SK-N-SH treated with all-trans-retinoic acid at 6 μM for 48 hours (cell line): ENCODE measurements around the gene MAP1S.

Source experiments
- ARNTL ChIP-seq: fragments of 450-650 bp; formaldehyde crosslinking; IDR thresholded peaks from 2 replicates; pipeline ENCODE4 v1.5.0; 2020; ENCODE audit warnings: low read depth, mild to moderate bottlenecking, moderate library complexity, borderline replicate concordance
- TF ChIP-seq, protein P1 (sequence below): fragments of 250-450 bp; sonication (Bioruptor Pico); IDR thresholded peaks from 2 replicates; pipeline ENCODE4 v1.8.0; 2021; ENCODE audit warnings: low read depth, mild to moderate bottlenecking, moderate library complexity, borderline replicate concordance

DNA sequence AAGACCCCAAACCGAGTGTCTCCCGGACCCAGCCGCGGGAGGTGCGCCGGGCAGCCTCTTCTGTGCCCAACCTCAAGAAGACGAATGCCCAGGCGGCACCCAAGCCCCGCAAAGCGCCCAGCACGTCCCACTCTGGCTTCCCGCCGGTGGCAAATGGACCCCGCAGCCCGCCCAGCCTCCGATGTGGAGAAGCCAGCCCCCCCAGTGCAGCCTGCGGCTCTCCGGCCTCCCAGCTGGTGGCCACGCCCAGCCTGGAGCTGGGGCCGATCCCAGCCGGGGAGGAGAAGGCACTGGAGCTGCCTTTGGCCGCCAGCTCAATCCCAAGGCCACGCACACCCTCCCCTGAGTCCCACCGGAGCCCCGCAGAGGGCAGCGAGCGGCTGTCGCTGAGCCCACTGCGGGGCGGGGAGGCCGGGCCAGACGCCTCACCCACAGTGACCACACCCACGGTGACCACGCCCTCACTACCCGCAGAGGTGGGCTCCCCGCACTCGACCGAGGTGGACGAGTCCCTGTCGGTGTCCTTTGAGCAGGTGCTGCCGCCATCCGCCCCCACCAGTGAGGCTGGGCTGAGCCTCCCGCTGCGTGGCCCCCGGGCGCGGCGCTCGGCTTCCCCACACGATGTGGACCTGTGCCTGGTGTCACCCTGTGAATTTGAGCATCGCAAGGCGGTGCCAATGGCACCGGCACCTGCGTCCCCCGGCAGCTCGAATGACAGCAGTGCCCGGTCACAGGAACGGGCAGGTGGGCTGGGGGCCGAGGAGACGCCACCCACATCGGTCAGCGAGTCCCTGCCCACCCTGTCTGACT lies 7.9 kb downstream of the MAP1S start:
- TF ChIP-seq, protein P1, sequence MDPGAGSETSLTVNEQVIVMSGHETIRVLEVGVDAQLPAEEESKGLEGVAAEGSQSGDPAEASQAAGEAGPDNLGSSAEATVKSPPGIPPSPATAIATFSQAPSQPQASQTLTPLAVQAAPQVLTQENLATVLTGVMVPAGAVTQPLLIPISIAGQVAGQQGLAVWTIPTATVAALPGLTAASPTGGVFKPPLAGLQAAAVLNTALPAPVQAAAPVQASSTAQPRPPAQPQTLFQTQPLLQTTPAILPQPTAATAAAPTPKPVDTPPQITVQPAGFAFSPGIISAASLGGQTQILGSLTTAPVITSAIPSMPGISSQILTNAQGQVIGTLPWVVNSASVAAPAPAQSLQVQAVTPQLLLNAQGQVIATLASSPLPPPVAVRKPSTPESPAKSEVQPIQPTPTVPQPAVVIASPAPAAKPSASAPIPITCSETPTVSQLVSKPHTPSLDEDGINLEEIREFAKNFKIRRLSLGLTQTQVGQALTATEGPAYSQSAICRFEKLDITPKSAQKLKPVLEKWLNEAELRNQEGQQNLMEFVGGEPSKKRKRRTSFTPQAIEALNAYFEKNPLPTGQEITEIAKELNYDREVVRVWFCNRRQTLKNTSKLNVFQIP (CRISPR knock-in tag): no peak
- TF ChIP-seq ARNTL (CRISPR knock-in tag): no peak
